Activated T-cell treated with anti-CD3 and anti-CD28 coated beads for 4 hours (primary cell): Measurements from ENCODE around the gene GDI1.

ENCODE experiments used
- DNase-seq: peaks from one replicate; pipeline ENCODE4 v3.0.0-alpha.2; 2020

GDI1 gene

DNA sequence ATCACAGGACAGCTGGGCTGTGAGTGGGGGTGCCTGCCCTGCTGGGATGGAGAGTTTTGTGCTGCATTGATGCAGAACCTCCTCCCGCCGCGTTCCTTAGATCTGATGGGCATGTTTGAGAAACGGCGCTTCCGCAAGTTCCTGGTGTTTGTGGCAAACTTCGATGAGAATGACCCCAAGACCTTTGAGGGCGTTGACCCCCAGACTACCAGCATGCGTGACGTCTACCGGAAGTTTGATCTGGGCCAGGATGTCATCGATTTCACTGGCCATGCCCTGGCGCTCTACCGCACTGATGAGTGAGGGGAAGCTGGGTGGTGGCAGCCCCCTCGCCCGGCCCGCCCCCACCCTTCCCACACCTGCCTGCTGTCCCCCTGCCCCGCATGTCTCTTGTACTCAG, 2.9 kb downstream of the GDI1 start:
- DNase-seq = no peak

DNA sequence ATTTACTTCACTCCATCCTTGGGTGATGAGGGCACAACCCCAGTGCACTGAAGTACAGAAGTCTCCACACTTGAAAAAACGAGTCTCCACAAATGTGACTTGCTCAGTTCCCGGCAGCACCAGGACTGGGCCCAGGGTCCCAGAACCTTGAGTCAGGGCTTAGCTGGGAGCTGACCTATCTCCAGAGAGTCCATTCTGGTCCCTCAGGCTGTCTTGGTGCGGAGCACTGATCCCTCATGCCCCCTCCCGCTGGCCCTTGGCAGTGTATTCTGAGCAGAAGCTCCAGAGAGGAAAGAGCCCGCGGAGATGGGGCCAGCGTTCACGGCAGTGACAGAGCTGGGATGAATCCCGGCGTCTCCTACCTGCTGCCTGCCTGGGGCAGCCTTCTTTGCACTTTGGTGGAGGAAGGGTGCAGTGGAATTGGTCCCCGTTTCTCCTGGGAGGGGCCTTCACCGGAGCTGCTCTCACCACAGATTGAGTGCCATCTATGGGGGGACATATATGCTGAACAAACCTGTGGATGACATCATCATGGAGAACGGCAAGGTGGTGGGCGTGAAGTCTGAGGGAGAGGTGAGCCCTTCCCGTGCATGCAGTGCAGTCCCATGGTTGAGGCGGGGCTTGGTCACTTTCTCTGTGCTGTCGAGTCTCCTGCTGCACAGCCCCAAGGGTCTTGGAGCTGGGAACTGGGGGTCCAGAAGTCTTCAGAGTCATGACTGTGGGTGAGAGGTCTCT, 3.8 kb downstream of the GDI1 start:
- no peak for DNase-seq

DNA sequence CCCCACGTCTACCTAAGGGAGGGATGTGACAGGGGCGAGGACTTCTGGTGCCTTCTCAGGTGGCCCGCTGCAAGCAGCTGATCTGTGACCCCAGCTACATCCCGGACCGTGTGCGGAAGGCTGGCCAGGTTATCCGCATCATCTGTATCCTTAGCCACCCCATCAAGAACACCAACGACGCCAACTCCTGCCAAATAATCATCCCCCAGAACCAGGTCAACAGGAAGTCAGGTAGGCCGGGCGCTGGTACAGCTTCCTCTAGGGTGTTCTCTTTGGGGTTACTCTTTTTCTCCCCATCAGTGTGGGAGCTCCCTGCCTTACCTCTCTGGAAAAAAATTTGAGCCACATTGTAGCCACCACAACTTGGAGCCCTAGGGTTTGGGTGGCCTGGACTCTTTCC, 4.6 kb downstream of the GDI1 start:
- no peak for DNase-seq

DNA sequence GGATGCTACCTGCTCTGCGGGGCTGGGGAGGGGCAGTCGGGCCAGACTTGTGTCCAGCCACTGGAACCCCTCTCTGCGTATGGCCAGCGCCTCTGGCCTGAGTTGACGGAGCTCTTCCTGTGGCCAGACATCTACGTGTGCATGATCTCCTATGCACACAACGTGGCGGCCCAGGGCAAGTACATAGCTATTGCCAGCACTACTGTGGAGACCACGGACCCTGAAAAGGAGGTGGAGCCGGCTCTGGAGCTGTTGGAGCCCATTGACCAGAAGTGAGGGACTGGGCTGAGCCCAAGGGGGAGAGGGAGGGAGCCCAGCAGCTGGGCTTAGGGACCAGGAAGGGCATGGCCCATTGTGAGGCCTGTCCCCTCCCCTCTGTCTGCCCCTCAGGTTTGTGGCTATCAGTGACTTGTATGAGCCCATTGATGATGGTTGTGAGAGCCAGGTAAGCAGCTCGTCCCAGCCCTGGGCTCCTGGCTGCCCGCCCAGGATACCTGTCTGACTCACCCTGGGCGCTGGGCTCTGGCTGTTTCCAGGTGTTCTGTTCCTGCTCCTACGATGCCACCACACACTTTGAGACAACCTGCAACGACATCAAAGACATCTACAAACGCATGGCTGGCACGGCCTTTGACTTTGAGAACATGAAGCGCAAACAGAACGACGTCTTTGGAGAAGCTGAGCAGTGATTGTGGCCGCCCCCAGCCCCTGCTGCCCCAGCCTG, 5.2 kb downstream of the GDI1 start:
- no peak for DNase-seq

DNA sequence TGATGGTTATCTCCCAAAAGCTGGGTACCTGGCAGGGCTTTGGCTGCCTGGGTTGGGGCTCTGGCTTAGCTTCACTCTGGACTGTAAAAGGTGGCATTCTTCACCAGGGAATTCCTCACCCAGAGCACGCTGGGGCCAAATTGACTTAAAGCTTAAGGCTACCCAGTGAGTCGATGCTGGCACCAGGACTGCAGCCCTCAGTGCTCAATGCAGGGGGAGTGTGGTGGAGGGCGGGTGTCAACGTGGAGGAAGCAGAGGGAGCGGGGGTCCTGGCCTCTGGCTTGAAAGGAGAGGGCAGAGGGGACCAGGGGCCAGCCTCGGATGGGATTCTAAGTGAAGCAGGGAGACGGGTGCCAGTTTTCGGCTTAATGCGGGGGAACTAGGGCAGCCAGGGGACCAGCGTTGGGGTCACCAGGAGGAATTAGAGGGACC, 6.5 kb downstream of the GDI1 start:
- no peak for DNase-seq

DNA sequence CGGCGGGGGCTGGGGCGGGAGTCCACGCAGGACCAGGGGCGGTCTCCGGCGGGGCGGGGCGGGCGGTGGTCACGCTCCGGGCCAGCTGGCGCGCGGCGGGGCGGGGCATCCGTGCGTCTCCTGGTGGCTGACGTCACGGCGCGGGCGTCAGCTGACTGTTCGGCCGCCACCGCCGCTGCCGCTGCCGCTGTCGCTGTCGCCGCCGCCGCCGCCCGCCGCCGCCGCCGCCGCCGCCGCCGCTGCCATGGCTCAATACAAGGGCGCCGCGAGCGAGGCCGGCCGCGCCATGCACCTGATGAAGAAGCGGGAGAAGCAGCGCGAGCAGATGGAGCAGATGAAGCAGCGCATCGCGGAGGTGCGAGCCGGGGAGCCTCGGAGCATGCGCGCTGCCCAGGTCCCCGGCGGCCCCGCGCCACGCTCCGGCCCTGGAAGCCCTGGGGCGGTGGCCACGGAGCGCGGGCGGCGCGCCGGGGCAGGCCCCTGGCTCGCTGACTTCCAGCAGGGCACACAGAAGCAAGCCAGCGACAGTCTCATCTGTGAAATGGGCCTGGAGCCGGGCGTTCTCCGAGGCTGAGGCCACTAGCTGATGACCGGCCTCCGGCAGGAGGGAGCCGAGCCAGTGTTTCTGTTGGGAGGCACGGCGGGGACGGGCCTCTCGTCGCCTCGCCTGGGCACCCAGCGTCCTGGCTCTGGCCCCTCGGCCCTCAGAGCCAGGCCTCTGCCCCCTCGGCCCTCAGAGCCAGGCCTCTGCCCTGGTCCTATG, 7.2 kb downstream of the GDI1 start, which contains the start of gene FAM50A:
TSS of gene FAM50A (plus strand) at position 150 of the 763 bp plus-strand sequence. CDS start at position 245, 95 bp downstream.
- DNase-seq = peak; percentile 41

DNA sequence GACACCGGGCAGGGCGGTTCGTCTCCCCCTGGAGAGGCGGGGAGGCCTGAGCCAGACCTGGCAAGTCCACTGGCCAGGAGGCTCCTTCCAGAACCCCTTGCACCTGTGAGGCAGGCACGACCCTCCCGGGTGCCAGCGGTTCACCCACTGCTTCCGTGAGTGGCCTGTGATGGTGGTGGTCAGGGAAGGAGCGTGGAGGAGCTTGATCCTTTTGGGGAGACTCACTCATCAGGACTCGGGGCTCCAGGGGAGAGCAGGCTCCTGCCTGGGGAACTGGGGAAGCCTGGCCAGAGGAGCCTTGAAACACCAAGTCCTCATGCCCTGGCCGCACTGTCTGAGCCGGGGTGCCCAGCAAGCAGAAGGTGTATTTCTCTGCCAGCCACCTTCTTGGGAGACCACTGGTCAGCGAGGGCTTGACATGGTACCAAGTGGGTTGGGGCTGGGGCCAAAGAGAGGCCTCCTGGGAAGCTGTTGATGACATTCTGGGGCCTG, 7.8 kb downstream of the GDI1 start:
- no peak for DNase-seq

DNA sequence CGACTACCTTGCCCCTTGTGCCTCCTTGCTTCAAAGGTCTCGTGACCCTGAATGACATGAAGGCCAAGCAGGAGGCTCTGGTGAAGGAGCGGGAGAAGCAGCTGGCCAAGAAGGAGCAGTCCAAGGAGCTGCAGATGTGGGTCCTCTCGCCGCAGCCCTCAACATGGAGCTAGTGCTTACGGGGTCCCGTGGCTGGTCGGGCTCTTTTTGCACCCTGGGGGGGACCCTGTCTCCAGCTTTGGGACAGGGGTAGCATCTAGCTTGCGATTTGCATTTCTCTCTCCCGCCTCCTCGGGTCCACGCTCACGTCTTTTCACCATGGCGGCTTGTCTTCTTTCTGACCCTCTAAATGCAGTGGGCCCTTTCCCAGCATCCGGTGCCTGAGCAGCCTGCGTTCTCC, 8.8 kb downstream of the GDI1 start:
- DNase-seq = no peak

DNA sequence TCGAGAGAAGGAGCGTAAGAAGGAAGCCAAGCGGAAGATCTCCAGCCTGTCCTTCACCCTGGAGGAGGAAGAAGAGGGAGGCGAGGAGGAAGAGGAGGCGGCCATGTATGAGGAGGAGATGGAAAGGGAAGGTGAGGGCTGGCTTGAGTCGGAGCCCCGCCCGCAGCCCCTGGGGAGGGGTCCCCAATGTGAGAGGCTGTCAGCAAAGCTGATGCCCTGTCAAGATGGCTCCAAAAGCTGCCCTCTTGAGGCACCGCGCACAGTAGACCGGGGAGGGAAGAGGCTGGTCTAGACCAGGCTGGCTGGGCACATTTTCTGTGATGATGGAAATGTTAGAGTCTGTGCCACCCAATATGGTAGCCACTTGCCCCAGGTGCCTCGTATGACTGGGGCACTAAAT, 9.5 kb downstream of the GDI1 start:
- DNase-seq = no peak

DNA sequence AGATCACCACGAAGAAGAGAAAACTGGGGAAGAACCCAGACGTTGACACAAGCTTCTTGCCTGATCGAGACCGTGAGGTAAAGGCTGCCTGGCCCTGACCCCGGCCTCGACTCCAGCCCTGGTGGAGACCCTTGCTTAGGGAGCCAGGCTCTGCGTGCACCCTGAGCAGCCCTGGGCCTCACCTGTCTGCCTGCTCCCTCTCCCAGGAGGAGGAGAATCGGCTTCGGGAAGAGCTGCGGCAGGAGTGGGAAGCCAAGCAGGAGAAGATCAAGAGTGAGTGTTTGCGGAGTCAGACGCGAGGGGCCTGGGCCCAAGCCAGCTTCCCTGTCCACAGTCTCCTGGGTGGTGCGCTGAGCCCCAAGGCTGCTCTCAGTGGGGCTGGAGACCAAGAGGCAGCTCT, 11.5 kb downstream of the GDI1 start:
- DNase-seq = no peak

DNA sequence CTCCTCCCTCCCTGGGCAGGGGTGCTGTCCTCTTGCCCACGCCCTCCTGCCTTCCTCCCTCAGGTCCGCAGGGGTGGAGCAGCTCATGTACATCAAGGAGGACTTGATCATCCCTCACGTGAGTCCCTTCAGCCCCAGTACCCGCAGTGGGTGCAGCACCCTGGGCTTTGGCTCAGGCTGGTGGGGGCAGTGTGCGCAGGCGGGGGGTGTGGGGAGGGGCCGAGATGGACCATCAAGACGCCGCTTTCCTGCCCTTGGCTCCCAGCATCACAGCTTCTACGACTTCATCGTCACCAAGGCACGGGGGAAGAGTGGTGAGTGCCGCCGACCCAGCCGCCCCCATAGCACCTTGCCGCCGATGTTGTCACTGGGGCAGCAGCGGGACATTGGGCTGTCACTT, 12.7 kb downstream of the GDI1 start:
- DNase-seq = no peak

DNA sequence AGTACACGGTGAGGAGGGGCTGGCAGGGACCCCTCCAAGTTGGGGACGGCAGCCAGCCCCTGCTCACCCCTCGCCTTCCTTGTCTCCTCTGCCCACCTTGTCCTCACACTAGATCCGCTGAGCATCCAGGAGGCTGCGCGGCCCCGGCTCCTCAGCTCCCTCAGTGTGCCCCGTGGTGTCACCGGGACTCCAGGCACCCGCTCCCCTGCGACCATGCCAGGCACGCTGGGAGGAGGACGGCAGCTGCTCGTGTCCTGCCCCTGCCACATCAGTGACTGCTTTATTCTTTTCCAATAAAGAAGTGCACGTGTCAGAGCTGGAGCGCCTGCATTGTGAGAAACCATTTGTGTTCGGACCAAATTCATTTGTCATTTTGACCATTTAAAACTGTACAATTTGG, 13.4 kb downstream of the GDI1 start:
- no peak for DNase-seq

DNA sequence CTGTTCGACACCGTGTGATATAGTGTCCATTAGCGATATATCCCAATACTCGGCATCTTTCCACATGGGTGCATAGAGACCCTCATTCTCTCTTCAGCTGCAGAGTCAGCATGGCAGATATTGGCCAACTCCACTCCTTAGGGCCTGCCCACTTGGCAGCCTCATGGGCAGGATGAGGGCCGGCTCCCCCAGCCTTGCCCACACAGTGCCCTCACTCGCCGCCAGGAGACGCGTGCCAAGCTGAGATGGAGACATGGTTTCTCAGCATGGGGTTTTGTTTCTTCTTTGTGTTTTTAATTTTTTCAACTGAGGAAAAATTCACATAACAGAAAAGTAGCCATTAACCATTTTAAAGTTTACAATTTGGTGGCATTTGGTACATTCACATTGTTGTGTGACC, 15.9 kb downstream of the GDI1 start:
- DNase-seq = no peak

DNA sequence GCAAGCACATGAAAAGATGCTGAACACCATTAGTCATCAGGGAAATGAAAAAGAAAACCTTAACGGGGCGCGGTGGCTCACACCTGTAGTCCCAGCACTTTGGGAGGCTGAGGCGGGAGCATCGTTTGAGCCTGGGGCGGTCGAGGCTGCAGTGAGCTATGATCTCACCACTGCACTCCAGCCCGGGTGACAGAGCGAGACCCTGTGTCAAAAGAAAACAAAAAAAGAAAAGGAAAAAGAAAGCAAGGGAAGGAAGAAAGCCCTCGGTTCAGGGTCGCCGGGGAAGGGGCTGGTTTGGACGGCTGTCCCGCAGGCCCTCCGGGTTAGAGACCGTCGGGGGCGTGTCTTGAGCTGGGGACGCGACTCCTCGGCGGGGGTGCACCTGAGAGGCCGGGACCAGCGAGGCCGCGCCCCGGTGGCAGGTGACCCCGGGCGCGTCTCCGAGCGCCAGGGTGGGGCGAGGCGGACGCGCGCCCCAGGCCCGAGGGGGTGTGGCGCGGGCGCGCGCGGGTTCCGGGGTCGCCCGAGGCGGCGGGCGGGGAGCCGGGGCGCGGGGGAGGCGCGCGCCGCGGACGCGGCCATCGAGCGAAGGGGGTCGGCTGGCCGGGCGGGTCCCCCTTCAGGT, 20.6 kb downstream of the GDI1 start:
- DNase-seq = peak; percentile 30

DNA sequence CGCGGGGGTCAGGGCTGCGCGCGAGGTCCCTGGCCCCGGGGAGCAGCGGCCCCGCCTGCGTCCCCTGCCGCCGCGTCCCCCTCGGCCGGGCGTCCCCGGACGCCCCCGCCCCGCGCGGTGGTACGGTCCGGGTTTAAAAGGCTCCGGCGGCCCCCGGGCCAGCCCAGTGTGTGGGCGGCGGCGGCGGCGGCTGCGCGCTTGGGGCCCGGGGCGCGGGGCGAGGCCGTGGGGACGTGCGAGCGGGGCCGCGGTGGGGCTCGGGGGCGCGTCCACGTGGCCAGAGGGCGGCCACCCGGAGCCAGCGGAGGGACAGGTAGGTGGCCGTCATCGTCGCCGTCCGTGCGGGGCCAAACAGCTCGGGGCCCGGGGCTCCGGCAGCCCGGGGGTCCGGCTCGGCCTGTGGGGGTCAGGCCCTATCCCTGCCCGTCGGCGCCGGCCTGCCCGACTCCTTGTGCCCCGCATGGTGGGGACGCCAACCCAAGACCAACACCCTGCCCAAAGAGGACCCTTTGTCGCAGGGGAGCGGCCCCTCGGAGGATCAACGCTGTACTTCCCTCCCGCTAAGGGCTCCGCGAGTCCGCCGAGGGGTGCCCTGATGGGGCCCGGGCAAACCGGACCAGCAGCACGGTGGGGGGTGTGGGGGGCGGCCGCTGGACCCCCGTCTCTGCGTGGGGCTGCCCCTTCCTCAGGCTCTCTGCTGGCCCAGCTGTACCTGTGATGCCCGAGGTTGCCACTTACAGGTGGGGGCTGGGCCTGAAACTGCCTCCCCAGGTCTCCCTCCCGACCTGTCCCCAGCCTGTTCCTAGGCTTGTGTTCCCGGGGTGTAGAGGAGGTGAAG, 21.4 kb downstream of the GDI1 start, which contains the start of gene PLXNA3:
TSS of gene PLXNA3 (plus strand) at position 166 of the 838 bp plus-strand sequence. CDS start 1,903 bp downstream, outside the sequence.
- peak; percentile 49 for DNase-seq

DNA sequence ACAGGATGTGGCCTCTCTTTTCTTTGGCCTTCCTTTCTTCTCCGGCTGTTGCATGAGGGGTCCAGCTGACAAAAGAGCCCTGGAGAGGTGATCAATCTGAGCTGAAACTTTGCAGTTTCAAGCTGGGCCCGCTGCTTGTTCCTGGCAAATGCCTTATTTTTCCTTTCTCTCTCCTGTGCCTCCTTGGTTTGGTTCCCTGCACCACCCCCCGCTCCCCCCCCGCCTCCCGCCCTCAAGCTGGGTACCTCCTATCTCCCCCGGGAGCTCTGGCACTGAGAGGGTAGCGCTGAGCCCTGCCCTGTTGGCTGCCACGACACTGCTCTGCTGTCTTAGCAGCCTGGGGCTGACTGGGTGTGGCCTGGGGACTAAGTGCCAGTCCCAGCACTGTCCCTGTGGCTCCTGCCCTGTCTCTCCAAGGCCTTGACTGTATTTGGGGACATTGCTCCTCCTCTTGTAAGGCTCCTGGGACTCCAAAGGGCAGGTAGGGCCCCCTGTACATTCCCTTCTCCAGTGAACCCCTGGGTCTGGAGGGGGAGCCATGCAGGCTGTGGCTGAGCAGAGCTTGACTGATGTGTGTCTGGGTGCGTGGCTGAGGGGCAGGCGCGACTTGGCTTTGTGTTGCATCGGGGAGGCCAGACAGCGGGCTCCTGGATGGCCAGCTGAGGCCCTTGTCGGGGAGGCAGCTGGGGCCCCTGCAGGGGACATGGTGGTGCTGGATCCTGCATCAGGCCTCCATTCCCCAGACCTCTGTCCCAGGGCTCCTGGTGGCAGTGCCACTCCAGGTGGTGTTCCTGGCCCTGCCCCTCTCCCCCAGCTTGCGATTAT, 22.2 kb downstream of the GDI1 start:
- DNase-seq = no peak

DNA sequence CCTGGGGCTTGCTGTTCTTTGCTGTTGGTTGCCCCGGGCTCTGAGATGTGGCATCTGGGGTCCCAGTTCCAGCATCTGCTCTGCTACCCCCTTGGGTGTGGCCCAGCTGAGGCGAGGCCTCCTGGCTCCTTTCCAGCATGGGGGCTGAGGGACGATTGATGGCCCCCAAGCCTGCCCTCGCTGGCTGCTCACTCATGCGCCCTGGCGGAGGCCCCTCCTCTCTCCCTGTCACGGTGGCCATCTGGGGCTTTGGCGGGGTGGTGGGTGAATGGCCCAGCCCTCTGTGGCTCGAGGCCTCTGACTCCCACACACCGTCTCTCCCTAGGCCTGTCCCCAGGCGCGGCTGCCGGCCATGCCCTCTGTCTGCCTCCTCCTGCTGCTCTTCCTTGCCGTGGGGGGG, 22.9 kb downstream of the GDI1 start:
- DNase-seq = no peak

DNA sequence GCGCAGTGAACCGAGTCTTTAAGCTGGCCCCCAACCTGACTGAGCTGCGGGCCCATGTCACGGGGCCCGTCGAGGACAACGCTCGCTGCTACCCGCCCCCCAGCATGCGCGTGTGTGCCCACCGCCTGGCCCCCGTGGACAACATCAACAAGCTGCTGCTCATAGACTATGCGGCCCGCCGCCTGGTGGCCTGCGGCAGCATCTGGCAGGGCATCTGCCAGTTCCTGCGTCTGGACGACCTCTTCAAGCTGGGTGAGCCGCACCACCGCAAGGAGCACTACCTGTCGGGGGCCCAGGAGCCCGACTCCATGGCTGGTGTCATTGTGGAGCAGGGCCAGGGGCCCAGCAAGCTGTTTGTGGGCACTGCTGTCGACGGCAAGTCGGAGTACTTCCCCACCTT, 23.4 kb downstream of the GDI1 start:
- DNase-seq = no peak

DNA sequence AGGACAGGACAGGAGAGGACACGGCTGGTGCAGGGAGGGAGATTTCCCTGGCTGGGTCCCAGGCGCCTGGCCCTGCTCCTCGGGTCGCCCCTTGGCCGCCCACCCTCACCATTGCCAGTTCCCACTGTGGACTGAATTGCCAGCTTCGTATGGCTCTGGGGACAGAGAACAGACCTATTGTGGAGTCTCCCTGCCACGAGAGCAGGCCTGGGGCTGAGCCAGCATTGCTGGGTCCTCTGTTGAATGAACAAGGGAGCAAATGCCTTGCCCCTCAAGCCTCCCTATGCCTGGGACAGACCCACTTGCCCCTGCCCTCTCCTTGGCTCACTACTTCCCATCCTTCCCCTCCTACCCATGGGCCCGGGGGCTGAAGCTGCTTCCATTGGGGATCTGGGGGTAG, 25.4 kb downstream of the GDI1 start:
- no peak for DNase-seq

DNA sequence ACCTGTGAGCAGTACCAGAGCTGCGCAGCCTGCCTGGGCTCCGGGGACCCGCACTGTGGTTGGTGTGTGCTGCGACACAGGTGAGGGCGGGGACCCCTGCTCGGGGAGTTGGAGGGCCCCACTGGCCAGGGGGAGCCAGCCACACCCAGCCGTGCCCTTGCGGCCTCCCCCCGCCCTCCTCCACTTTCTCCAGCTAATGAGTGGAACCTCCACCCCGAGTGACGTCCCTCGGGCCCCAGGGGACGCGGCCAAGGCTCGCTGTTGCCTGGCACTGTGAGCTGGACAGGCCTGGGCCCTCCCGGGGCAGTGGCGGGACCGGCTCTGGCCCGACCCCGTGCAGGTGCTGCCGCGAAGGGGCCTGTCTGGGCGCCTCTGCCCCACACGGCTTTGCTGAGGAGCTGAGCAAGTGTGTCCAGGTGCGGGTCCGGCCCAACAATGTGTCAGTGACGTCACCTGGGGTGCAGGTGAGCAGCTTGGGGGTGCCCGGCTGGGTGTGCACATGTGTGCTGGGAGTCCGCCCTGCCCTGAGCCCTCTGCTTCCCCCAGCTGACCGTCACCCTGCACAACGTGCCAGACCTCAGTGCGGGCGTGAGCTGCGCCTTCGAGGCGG, 26.8 kb downstream of the GDI1 start:
- DNase-seq = no peak
